Activated CD4-positive, alpha-beta T cell treated with anti-CD3 and anti-CD28 coated beads, Interleukin-2, amount 50 U/mL, for 1 hour (primary cell): ENCODE results near the gene RNF126.
A peak's percentile ranks its signal among the peaks of the same experiment; 100 is the strongest.
"Not testable (repeated sequence)": the region's sequence is repeated elsewhere in the genome, so short reads cannot be mapped to it uniquely, and the experiment has no call there.

Experiments
- DNase-seq: peaks from one replicate; pipeline ENCODE4 v3.0.0-alpha.2; 2020

RNF126 gene

GRCh38 chr19:662962-663681 lies at the start of gene RNF126:
Gene RNF126, minus strand, starts transcription at chr19:663214. Its CDS starts 93 bp downstream, at chr19:663121.
- DNase-seq, result peak; percentile 94

- no peak for DNase-seq
Observed at GRCh38 chr19:711254-711653, 48.2 kb upstream of the RNF126 start.

GRCh38 chr19:710767-711166 lies 47.8 kb upstream of the RNF126 start:
- no peak for DNase-seq

GRCh38 chr19:709965-710571 lies 47.1 kb upstream of the RNF126 start:
- no peak for DNase-seq

- no peak for DNase-seq
Observed at GRCh38 chr19:709196-709964, 46.4 kb upstream of the RNF126 start.

- no peak for DNase-seq
Observed at GRCh38 chr19:708154-709143, 45.4 kb upstream of the RNF126 start, which contains the start of gene PALM. Gene PALM, plus strand, starts transcription at chr19:708935. Its CDS starts 212 bp downstream, at chr19:709147.

GRCh38 chr19:704447-704741 lies 41.4 kb upstream of the RNF126 start:
- no peak for DNase-seq

GRCh38 chr19:703651-704446 lies 40.8 kb upstream of the RNF126 start:
- peak; percentile 68 for DNase-seq

- DNase-seq, result no peak
Observed at GRCh38 chr19:703329-703650, 40.3 kb upstream of the RNF126 start.

- DNase-seq, result not testable (repeated sequence)
Observed at GRCh38 chr19:702847-703246, 39.8 kb upstream of the RNF126 start.

- DNase-seq, result not testable (repeated sequence)
Observed at GRCh38 chr19:699885-700284, 36.9 kb upstream of the RNF126 start.

- not testable (repeated sequence) for DNase-seq
Observed at GRCh38 chr19:698529-698928, 35.5 kb upstream of the RNF126 start.

- DNase-seq, result no peak
Observed at GRCh38 chr19:695352-695949, 32.4 kb upstream of the RNF126 start, which contains the start of gene PRSS57. Gene PRSS57, minus strand, starts transcription at chr19:695452. Its CDS starts 22 bp downstream, at chr19:695430.

GRCh38 chr19:694481-695351 lies 31.7 kb upstream of the RNF126 start:
- DNase-seq, result no peak

- no peak for DNase-seq
Observed at GRCh38 chr19:690203-690602, 27.2 kb upstream of the RNF126 start.

GRCh38 chr19:688992-689391 lies 26.0 kb upstream of the RNF126 start:
- DNase-seq, result no peak

GRCh38 chr19:688214-688613 lies 25.2 kb upstream of the RNF126 start:
- no peak for DNase-seq

GRCh38 chr19:687569-688166 lies 24.7 kb upstream of the RNF126 start:
- DNase-seq, result no peak

GRCh38 chr19:686589-687297 lies 23.7 kb upstream of the RNF126 start:
- DNase-seq, result no peak
